ENCODE results near the gene SPIN3.

GRCh38 chrX:56994375-56995270 lies 718 bp downstream of the SPIN3 start:
- TF ChIP-seq, protein P1, sequence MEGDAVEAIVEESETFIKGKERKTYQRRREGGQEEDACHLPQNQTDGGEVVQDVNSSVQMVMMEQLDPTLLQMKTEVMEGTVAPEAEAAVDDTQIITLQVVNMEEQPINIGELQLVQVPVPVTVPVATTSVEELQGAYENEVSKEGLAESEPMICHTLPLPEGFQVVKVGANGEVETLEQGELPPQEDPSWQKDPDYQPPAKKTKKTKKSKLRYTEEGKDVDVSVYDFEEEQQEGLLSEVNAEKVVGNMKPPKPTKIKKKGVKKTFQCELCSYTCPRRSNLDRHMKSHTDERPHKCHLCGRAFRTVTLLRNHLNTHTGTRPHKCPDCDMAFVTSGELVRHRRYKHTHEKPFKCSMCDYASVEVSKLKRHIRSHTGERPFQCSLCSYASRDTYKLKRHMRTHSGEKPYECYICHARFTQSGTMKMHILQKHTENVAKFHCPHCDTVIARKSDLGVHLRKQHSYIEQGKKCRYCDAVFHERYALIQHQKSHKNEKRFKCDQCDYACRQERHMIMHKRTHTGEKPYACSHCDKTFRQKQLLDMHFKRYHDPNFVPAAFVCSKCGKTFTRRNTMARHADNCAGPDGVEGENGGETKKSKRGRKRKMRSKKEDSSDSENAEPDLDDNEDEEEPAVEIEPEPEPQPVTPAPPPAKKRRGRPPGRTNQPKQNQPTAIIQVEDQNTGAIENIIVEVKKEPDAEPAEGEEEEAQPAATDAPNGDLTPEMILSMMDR (IDR thresholded peaks at IDR 0.05; ENCODE audit: low read depth, low read length) = no peak
- TF ChIP-seq POLR2A (IDR thresholded peaks at IDR 0.05; ENCODE audit: extremely low read depth, insufficient read length) = no peak
- no peak for TF ChIP-seq MYC (IDR thresholded peaks at IDR 0.05; ENCODE audit: low read depth, low read length)
- no peak for TF ChIP-seq MAX (IDR thresholded peaks at IDR 0.05; ENCODE audit: low read depth, low read length)

Data from NB4 (cell line).